HL-60 (cell line): ENCODE results near the gene MELTF.

ENCODE experiments used
- DNase-seq, 2 experiments: peaks; one replicate each; pipeline ENCODE4 v3.0.0-alpha.2; 2010 to 2020; ENCODE audit warnings: low read depth in 1 of 2, low spot score in 1 of 2
- H3K27ac ChIP-seq: fragments of 250-450 bp; sonication (Bioruptor Pico); replicated peaks from 2 replicates; pipeline ENCODE4 v1.5.1; 2020; ENCODE audit warnings: mild to moderate bottlenecking, moderate library complexity
- H3K27me3 ChIP-seq: fragments of 250-450 bp; sonication (Bioruptor Pico); 2 replicates; pipeline ENCODE4 v1.5.1; 2021; ENCODE audit warnings: mild to moderate bottlenecking, moderate library complexity; ENCODE audit not compliant: insufficient read depth, poor library complexity, severe bottlenecking
- H3K4me3 ChIP-seq: replicated peaks from 2 replicates; pipeline ENCODE4 v1.5.1; 2011; ENCODE audit warnings: mild to moderate bottlenecking, control low read depth, low read length; ENCODE audit not compliant: insufficient read depth
- GABPA ChIP-seq: IDR thresholded peaks from 2 replicates; pipeline ENCODE4 v1.6.1; 2012; ENCODE audit warnings: low read depth
- POLR2AphosphoS5 ChIP-seq: IDR thresholded peaks from 2 replicates; pipeline ENCODE4 v1.6.1; 2012; ENCODE audit warnings: low read depth
- SPI1 ChIP-seq: IDR thresholded peaks from 2 replicates; pipeline ENCODE4 v1.6.1; 2012; ENCODE audit warnings: low read depth, mild to moderate bottlenecking, borderline replicate concordance
- TF ChIP-seq, protein P1 (sequence below): IDR thresholded peaks from one replicate; pipeline ENCODE4 v1.5.1; 2011; ENCODE audit warnings: low read length, control low read depth, inconsistent platforms; ENCODE audit not compliant: insufficient read depth
- TF ChIP-seq, protein P2 (sequence below): IDR thresholded peaks from 2 replicates; pipeline ENCODE4 v1.6.1; 2012; ENCODE audit warnings: low read depth; ENCODE audit not compliant: insufficient replicate concordance

MELTF gene

DNA sequence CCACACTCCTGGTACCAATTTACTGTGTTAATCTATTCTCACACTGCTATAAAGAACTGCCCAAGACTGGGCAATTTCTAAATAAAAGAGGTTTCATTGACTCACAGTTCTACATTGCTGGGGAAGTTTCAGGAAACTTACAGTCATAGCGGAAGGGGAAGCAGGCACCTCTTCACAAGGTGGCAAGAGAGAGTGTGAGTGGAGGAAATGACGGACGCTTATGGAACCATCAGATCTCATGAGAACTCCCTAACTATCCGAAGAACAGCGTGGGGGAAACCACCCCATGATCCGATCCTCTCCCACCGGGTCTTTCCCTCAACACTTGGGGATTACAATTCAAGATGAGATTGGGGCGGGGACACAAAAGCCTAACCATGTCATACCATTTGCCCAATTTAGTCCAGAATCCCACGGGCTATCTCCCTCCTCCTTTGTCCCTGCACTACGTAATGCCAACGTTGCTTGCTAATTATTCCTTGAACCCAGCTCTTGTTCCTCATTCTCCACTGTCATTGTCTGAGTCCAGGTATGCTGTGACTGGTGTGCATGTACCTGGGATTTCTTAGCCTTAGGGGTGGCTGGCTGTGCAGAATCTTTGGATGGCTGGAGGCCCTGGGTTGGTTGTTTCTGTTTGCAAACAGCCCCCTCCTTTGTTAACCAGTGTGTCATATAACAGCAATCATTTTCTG is 64.4 kb downstream of the MELTF start:
- no peak for TF ChIP-seq SPI1
- H3K27ac ChIP-seq, result no peak overlapping the region
- no peaks in the 10 kb centered on the region for H3K27me3 ChIP-seq
- no peak overlapping the region for H3K4me3 ChIP-seq
- no peak for DNase-seq

DNA sequence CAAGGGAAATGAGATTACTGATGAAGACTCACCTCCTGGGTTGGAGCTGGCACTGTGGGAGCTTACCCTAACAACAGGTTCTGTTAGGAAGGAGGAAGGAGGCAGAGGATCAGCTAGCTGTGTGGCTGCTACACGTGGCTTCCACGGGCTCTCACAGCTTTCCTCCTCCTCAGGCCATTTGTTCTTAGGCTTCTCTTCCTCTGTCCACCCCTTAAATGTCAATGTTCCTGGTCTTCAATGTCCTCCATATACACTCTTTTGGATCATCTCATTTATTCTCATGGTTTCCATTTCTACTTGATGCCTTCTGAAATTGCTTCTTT is 66.0 kb downstream of the MELTF start:
- H3K27me3 ChIP-seq, result no peaks in the 10 kb centered on the region
- no peak for DNase-seq
- no peak for TF ChIP-seq SPI1
- TF ChIP-seq POLR2AphosphoS5, result no peak
- TF ChIP-seq, protein P1, sequence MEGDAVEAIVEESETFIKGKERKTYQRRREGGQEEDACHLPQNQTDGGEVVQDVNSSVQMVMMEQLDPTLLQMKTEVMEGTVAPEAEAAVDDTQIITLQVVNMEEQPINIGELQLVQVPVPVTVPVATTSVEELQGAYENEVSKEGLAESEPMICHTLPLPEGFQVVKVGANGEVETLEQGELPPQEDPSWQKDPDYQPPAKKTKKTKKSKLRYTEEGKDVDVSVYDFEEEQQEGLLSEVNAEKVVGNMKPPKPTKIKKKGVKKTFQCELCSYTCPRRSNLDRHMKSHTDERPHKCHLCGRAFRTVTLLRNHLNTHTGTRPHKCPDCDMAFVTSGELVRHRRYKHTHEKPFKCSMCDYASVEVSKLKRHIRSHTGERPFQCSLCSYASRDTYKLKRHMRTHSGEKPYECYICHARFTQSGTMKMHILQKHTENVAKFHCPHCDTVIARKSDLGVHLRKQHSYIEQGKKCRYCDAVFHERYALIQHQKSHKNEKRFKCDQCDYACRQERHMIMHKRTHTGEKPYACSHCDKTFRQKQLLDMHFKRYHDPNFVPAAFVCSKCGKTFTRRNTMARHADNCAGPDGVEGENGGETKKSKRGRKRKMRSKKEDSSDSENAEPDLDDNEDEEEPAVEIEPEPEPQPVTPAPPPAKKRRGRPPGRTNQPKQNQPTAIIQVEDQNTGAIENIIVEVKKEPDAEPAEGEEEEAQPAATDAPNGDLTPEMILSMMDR, result no peak
- TF ChIP-seq, protein P2, sequence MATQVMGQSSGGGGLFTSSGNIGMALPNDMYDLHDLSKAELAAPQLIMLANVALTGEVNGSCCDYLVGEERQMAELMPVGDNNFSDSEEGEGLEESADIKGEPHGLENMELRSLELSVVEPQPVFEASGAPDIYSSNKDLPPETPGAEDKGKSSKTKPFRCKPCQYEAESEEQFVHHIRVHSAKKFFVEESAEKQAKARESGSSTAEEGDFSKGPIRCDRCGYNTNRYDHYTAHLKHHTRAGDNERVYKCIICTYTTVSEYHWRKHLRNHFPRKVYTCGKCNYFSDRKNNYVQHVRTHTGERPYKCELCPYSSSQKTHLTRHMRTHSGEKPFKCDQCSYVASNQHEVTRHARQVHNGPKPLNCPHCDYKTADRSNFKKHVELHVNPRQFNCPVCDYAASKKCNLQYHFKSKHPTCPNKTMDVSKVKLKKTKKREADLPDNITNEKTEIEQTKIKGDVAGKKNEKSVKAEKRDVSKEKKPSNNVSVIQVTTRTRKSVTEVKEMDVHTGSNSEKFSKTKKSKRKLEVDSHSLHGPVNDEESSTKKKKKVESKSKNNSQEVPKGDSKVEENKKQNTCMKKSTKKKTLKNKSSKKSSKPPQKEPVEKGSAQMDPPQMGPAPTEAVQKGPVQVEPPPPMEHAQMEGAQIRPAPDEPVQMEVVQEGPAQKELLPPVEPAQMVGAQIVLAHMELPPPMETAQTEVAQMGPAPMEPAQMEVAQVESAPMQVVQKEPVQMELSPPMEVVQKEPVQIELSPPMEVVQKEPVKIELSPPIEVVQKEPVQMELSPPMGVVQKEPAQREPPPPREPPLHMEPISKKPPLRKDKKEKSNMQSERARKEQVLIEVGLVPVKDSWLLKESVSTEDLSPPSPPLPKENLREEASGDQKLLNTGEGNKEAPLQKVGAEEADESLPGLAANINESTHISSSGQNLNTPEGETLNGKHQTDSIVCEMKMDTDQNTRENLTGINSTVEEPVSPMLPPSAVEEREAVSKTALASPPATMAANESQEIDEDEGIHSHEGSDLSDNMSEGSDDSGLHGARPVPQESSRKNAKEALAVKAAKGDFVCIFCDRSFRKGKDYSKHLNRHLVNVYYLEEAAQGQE, result no peak
- no peak overlapping the region for H3K4me3 ChIP-seq
- no peak overlapping the region for H3K27ac ChIP-seq

DNA sequence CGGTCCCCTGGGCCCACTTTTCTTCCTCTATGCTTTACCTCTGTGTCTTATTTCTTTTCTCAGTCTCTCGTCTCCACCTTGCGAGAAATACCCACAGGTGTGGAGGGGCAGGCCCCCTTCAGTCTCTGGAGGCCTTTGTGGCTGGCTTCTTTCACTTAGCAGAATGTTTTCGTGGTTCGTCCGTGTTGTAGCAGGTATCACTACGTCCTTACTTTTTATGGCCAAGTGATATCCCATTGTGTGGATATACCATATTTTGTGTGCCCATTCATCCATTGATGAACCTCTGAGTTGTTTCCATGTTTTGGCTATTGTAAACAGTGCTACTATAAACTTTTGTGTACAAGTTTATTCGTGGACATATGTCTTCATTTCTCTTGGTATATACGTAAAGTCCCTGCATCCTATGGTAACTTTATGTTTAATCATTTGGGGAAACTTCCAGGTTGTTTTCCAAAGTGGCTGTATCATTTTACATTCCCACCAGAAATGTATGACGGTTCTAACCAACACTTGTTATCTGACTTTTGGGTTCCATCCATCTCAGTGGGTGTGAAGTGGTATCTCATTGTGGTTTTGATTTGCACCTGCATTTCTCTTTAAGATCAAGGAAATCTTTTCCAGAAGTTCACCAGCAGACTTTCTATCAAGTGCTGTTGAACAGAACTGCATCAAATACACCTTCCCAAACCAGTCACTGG is 66.5 kb downstream of the MELTF start:
- no peak for DNase-seq
- TF ChIP-seq, protein P1, result no peak
- TF ChIP-seq, protein P2, result no peak
- no peak for TF ChIP-seq GABPA
- no peak for TF ChIP-seq POLR2AphosphoS5
- H3K4me3 ChIP-seq, result no peak overlapping the region
- H3K27ac ChIP-seq, result no peak overlapping the region
- H3K27me3 ChIP-seq, result no peaks in the 10 kb centered on the region

DNA sequence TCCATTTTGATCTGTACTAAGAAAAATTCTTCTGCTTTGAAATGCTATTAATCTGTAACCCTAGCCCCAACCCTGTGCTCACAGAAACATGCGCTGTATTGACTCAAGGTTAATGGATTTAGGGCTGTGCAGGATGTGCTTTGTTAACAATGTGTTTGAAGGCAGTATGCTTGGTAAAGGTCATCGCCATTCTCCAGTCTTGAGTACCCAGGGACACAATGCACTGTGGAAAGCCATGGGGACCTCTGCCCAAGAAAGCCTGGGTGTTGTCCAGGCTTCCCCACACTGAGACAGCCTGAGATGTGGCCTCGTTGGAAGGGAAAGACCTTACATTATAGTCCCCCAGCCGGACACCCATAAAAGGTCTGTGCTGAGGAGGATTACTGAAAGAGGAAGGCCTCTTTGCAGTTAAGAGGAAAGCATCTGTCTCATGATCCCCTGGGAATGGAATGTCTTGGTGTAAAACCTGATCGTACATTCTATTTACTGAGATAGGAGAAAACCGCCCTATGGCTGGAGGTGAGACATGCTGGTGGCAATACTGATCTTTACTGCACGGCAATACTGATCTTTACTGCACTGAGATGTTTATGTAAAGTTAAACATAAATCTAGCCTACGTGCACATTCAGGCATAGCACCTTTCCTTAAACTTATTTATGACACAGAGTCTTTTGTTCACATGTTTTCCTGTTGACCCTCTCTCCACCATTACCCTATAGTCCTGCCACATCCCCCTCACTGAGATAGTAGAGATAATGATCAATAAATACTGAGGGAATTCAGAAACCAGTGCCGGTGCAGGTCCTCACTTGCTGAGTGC is 67.3 kb downstream of the MELTF start:
- H3K27me3 ChIP-seq, result no peaks in the 10 kb centered on the region
- H3K27ac ChIP-seq, result no peak overlapping the region
- no peak overlapping the region for H3K4me3 ChIP-seq
- TF ChIP-seq GABPA (no peak), SPI1 (no peak)
- TF ChIP-seq, protein P2, result no peak
- TF ChIP-seq, protein P1, result no peak
- DNase-seq, result no peak
